Lung (tissue), 12 donors: ENCODE measurements around the gene RAB11A. TPM values are rescaled to one million over a fixed set of nuclear protein-coding genes. Genes with fewer than 3 reads are reported as not detected.

Experiments used
- ATAC-seq: fragments of 200-7000 bp; cut with Tn5 transposase; one replicate; pipeline ENCODE4 v1.9.1; 2020; ENCODE audit warnings: moderate number of reproducible peaks; ENCODE audit not compliant: insufficient read depth, low FRiP score
- DNase-seq, 3 donors: peaks; one replicate each; pipeline ENCODE4 v3.0.0-alpha.2; 2013 to 2017
- H3K27ac ChIP-seq, 2 donors: one replicate each; pipeline ENCODE4 v1.5.1; 2013; ENCODE audit warnings: mild to moderate bottlenecking in 2 of 2, moderate library complexity in 2 of 2, control low read depth in 1 of 2, inconsistent platforms in 1 of 2, low read depth in 1 of 2, low read length in 1 of 2
- H3K27me3 ChIP-seq, 3 donors: one replicate each; pipeline ENCODE4 v1.5.1; 2013; ENCODE audit warnings: low read length in 2 of 3; ENCODE audit not compliant: control insufficient read depth in 3 of 3, insufficient read depth in 3 of 3
- H3K36me3 ChIP-seq, 4 donors: one replicate each; pipeline ENCODE4 v1.5.1; 2013; ENCODE audit warnings: low read length in 4 of 4, mild to moderate bottlenecking in 1 of 4, moderate library complexity in 1 of 4; ENCODE audit not compliant: control insufficient read depth in 4 of 4, insufficient read depth in 4 of 4
- H3K4me1 ChIP-seq, 5 donors: one replicate each; pipeline ENCODE4 v1.5.1; 2013; ENCODE audit warnings: low read length in 5 of 5, mild to moderate bottlenecking in 2 of 5, moderate library complexity in 1 of 5; ENCODE audit not compliant: control insufficient read depth in 5 of 5, insufficient read depth in 5 of 5
- H3K4me3 ChIP-seq: one replicate; pipeline ENCODE4 v1.5.1; 2013; ENCODE audit warnings: mild to moderate bottlenecking, control low read depth, moderate library complexity
- H3K9ac ChIP-seq, 2 donors: one replicate each; pipeline ENCODE4 v1.5.1; 2013; ENCODE audit warnings: low read length in 2 of 2, control low read depth in 1 of 2; ENCODE audit not compliant: insufficient read depth in 1 of 2
- H3K9me3 ChIP-seq, 4 donors: one replicate each; pipeline ENCODE4 v1.5.1; 2013; ENCODE audit warnings: low read length in 3 of 4, mild to moderate bottlenecking in 1 of 4, moderate library complexity in 1 of 4; ENCODE audit not compliant: control insufficient read depth in 4 of 4, insufficient read depth in 3 of 4
- CTCF ChIP-seq: IDR thresholded peaks from 2 replicates; pipeline ENCODE4 v1.5.1; 2012; ENCODE audit warnings: mild to moderate bottlenecking; ENCODE audit errors: control extremely low read depth, extremely low read depth
- WGBS, 2 donors: extraction: QIAGEN DNeasy Blood & Tissue Kit; methylation state at CpG; one replicate each; pipeline ENCODE4 v1.1.7; 2013; 5-methylcytosine and 5-hydroxymethylcytosine counted together
- polyA plus RNA-seq, 2 donors: library from polyadenylated mRNA; stranded (reverse); fragments of 200-250 nt; gene quantifications; one replicate each; pipeline ENCODE4 v1.2.1, GENCODE V29; 2013
- total RNA-seq, 2 donors: library from RNA; depleted of rRNA in 1 of 2; stranded (reverse); fragments of >200 nt in 1 of 2; gene quantifications; one replicate each; pipeline ENCODE4 v1.2.1, GENCODE V29; 2014 to 2021
- donor health status: control.
- donor health status: control.
- donor health status: Bipolar disorder and iron deficiency.
- donor health status: healthy.
- donor health status: DM: yes; HTN: yes; CAD: no.

RAB11A gene
- total and polyA plus RNA-seq, 4 donors = 120 to 313 (median 232) TPM

DNA sequence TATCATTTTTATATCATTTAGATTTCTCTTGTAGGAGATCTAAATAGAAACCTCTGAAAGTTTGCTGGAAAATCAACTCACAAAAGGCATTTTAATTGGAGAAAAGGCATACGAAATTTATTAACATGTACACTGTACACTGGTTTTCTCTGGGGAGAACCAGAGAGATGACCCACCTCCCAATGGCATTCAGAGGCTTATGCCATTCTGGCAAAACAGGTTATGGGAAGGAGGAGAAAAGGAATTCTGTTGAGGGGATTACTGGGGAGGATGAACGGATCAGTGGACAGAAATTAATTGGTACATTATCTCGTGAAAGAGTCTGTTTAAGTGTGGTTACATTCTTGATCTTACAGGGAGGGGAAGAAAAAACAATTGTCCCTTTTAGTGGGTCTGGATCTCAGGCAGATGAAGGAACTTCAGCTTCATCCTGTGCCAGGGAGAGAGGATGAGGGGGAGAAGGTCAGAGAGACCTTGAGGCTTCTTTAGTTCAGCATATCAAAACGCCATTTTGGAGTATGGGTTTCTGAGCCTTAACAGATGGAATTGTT is 16.5 kb downstream of the RAB11A start:
- DNase-seq = no peak
- Histone ChIP-seq H3K4me3 (no peak overlapping the region), H3K36me3 (peaks cover 10 to 24% (median 19%) of the 10 kb centered on the region in 4 donors), H3K4me1 (peaks cover 0 to 2% (median 0%) of the 10 kb centered on the region in 5 donors), H3K9me3 (no peaks in the 10 kb centered on the region), H3K27ac (no peak overlapping the region), H3K9ac (no peak overlapping the region), H3K27me3 (no peaks in the 10 kb centered on the region)
- no peak for ATAC-seq
- WGBS, 2 donors = 75 to 83% methylated on average over 4 of the region's 4 CpGs
- no peak for TF ChIP-seq CTCF

DNA sequence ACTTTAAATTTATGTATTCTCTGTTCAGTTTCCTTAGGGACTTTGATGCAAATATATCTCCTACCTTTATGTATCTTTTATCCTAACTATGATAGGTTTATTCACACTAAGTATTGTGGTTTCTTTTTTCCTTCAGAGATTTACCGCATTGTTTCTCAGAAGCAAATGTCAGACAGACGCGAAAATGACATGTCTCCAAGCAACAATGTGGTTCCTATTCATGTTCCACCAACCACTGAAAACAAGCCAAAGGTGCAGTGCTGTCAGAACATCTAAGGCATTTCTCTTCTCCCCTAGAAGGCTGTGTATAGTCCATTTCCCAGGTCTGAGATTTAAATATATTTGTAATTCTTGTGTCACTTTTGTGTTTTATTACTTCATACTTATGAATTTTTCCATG is 18.3 kb downstream of the RAB11A start:
- Histone ChIP-seq H3K9ac (no peak overlapping the region), H3K4me3 (no peak overlapping the region), H3K27ac (no peak overlapping the region), H3K36me3 (peaks cover 9 to 22% (median 18%) of the 10 kb centered on the region in 4 donors), H3K4me1 (peaks cover 0 to 2% (median 0%) of the 10 kb centered on the region in 5 donors), H3K27me3 (no peaks in the 10 kb centered on the region), H3K9me3 (no peaks in the 10 kb centered on the region)
- TF ChIP-seq CTCF = no peak
- DNase-seq (no peak), ATAC-seq (no peak)
- 82 to 90% methylated on average over 3 of the region's 3 CpGs for WGBS, 2 donors

- DNase-seq = no peak
- 59 to 85% methylated on average over 3 of the region's 3 CpGs for WGBS, 2 donors
- peaks cover 13 to 20% (median 18%) of the 10 kb centered on the region in 4 donors for H3K36me3 ChIP-seq
- no peak for TF ChIP-seq CTCF
- H3K27ac ChIP-seq = no peak overlapping the region
- no peaks in the 10 kb centered on the region for H3K9me3 ChIP-seq
- no peak for ATAC-seq
- H3K4me3 ChIP-seq = no peak overlapping the region
- H3K9ac ChIP-seq = no peak overlapping the region
- peaks cover 0 to 2% (median 0%) of the 10 kb centered on the region in 5 donors for H3K4me1 ChIP-seq
- no peaks in the 10 kb centered on the region for H3K27me3 ChIP-seq
Observed at GRCh38 chr15:65888981-65889380, 19.7 kb downstream of the RAB11A start.

- DNase-seq = no peak
- ATAC-seq = no peak
Observed at GRCh38 chr15:65893060-65893459, 23.8 kb downstream of the RAB11A start.

More at GRCh38 chr15:65893060-65893459, 23.8 kb downstream of the RAB11A start:
- H3K27ac ChIP-seq = no peak overlapping the region
- no peaks in the 10 kb centered on the region for H3K9me3 ChIP-seq
- WGBS, 2 donors = 88 to 95% methylated on average over 5 of the region's 5 CpGs
- peaks cover 0 to 3% (median 2%) of the 10 kb centered on the region in 5 donors for H3K4me1 ChIP-seq
- H3K27me3 ChIP-seq = no peaks in the 10 kb centered on the region
- peaks cover 12 to 22% (median 15%) of the 10 kb centered on the region in 4 donors for H3K36me3 ChIP-seq
- no peak overlapping the region for H3K4me3 ChIP-seq
- H3K9ac ChIP-seq = no peak overlapping the region
- no peak for TF ChIP-seq CTCF
